HEK293T (cell line): Measurements from ENCODE around the gene NUBP2.

Experiments used
- ELF4 ChIP-seq: fragments of 450-650 bp; IDR thresholded peaks from 2 replicates; pipeline ENCODE4 v1.6.1; 2017; ENCODE audit warnings: antibody characterized with exemption
- FOXK2 ChIP-seq: fragments of 450-650 bp; IDR thresholded peaks from 2 replicates; pipeline ENCODE4 v1.6.1; 2016; ENCODE audit warnings: mild to moderate bottlenecking
- FOXM1 ChIP-seq: fragments of 450-650 bp; IDR thresholded peaks from 2 replicates; pipeline ENCODE4 v1.6.1; 2017; ENCODE audit warnings: mild to moderate bottlenecking, borderline replicate concordance
- HDGF ChIP-seq: fragments of 450-650 bp; IDR thresholded peaks from 2 replicates; pipeline ENCODE4 v1.6.1; 2017; ENCODE audit warnings: antibody characterized with exemption, borderline replicate concordance
- LEF1 ChIP-seq: fragments of 450-650 bp; IDR thresholded peaks from 2 replicates; pipeline ENCODE4 v1.6.1; 2017; ENCODE audit warnings: mild to moderate bottlenecking, borderline replicate concordance
- NFRKB ChIP-seq: fragments of 450-650 bp; IDR thresholded peaks from 2 replicates; pipeline ENCODE4 v1.6.1; 2016; ENCODE audit warnings: mild to moderate bottlenecking, moderate library complexity
- SP1 ChIP-seq: fragments of 450-650 bp; IDR thresholded peaks from 2 replicates; pipeline ENCODE4 v1.6.1; 2017
- SUZ12 ChIP-seq: fragments of 450-650 bp; IDR thresholded peaks from 2 replicates; pipeline ENCODE4 v1.6.1; 2016; ENCODE audit warnings: mild to moderate bottlenecking
- TARDBP ChIP-seq: fragments of 450-650 bp; IDR thresholded peaks from 2 replicates; pipeline ENCODE4 v1.6.1; 2016

GRCh38 chr16:1820096-1820945, 37.6 kb downstream of the NUBP2 start:
- TF ChIP-seq TARDBP = no peak
- TF ChIP-seq SP1 = no peak
- TF ChIP-seq ELF4 = no peak
- TF ChIP-seq NFRKB = no peak
- TF ChIP-seq FOXK2 = no peak
- no peak for TF ChIP-seq HDGF
- no peak for TF ChIP-seq SUZ12
- no peak for TF ChIP-seq FOXM1
- no peak for TF ChIP-seq LEF1
